Measurements from ENCODE around the gene RPS6KA4.

The RPS6KA4 gene

DNA sequence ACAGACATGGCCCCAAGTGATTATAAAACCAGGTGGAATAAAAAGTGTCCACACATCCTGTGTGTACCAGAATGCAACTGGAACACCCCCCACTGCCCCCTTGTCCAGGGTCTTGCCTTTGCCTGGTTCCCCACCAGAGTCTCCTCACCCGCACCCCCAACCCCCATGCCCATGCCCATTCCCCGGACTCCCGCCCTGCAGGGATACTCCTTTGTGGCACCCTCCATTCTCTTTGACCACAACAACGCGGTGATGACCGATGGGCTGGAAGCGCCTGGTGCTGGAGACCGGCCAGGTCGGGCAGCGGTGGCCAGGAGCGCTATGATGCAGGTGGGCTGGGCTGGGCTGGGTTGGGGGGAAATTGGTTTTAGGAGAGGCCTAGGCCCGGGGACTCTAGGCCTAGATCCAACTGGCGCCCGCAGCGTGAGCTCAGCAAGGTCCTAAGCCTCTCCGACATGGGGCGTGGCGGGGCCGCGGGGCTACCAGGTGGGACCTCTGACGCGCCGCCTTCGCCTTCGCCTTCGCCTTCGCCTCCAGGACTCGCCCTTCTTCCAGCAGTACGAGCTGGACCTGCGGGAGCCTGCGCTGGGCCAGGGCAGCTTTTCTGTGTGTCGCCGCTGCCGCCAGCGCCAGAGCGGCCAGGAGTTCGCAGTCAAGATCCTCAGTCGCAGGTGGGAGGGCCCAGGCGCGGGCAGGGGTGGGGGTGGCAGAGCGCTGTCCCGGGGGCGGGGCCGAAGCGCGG, 9.1 kb downstream of the RPS6KA4 start:
- no peak for DNase-seq (ENCODE audit: low read depth)

DNA sequence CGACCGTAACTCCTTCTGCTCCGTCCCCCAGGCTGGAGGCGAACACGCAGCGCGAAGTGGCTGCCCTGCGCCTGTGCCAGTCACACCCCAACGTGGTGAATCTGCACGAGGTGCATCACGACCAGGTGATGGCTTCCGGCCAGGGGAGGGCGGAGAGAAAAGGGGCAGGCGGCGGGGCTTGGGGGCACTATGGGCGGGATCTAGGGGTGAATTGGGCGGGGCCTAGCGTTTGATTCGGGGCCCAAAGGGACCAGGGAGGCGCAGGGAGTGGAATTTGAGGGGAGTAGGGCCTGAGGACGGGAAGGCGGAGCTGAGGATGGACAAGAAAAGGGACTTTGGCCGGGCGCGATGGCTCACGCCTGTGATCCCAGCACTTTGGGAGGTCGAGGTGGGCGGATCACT, 9.7 kb downstream of the RPS6KA4 start:
- no peak for DNase-seq (ENCODE audit: low read depth)

DNA sequence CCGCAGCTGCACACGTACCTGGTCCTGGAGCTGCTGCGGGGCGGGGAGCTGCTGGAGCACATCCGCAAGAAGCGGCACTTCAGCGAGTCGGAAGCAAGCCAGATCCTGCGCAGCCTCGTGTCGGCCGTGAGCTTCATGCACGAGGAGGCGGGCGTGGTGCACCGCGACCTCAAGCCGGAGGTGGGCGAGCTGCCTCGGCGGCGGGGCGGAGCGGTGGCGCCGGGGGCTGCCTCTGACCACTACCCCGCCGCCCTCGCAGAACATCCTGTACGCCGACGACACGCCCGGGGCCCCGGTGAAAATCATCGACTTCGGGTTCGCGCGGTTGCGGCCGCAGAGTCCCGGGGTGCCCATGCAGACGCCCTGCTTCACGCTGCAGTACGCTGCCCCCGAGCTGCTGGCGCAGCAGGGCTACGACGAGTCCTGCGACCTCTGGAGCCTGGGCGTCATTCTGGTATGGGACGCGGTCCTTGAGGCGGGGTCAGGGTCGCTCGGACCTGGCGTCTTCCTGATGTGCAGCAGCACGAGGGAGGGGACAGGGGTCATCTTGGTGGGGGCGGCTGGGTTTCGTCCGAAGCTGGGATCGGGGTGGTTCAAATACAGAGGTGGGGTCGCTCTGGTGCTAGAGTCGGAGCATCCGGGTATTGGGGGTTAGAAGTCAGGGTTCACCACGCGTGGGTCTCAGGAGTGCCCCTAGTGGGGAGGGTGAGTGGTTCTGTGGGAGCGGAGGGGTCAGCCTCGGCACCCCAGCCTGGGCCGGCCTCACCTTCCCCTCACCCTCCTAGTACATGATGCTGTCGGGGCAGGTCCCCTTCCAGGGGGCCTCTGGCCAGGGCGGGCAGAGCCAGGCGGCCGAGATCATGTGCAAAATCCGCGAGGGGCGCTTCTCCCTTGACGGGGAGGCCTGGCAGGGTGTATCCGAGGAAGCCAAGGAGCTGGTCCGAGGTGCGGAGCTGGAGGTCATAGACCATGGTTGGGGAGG, 10.8 kb downstream of the RPS6KA4 start:
- no peak for DNase-seq (ENCODE audit: low read depth)

DNA sequence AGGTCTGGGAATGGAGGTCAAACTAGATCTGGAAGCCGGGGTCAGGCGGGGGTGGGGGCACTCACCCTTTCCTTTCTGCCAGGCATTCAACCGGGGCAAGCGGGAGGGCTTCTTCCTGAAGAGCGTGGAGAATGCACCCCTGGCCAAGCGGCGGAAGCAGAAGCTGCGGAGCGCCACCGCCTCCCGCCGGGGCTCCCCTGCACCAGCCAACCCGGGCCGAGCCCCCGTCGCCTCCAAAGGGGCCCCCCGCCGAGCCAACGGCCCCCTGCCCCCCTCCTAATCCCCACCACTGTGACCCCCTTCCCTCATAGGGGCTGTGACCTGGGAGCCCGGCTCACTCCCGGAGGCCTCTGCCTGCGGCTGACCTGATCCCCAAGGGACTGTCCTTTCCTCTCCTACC, 12.2 kb downstream of the RPS6KA4 start:
- DNase-seq (ENCODE audit: low read depth), result no peak

DNA sequence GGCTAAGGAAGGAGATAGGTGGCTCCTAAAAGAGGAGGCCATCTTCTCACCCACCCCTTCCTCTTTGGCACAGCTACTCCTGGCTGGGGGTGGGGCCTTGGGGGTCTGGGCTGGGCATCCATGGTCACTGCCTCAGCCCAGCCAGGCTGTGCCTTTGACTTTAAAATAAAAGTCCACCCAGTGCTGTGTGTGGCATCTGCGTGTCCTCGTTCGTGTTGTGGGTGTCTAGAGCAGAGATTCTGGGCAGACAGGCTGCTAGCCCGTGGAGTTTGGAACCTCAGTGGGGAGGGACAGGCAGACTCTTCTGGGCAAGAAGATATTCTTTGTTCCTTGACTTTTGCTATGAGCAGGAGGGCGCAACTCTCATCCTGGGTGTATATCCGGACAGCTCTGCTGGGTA, 13.1 kb downstream of the RPS6KA4 start:
- no peak for DNase-seq (ENCODE audit: low read depth)

DNA sequence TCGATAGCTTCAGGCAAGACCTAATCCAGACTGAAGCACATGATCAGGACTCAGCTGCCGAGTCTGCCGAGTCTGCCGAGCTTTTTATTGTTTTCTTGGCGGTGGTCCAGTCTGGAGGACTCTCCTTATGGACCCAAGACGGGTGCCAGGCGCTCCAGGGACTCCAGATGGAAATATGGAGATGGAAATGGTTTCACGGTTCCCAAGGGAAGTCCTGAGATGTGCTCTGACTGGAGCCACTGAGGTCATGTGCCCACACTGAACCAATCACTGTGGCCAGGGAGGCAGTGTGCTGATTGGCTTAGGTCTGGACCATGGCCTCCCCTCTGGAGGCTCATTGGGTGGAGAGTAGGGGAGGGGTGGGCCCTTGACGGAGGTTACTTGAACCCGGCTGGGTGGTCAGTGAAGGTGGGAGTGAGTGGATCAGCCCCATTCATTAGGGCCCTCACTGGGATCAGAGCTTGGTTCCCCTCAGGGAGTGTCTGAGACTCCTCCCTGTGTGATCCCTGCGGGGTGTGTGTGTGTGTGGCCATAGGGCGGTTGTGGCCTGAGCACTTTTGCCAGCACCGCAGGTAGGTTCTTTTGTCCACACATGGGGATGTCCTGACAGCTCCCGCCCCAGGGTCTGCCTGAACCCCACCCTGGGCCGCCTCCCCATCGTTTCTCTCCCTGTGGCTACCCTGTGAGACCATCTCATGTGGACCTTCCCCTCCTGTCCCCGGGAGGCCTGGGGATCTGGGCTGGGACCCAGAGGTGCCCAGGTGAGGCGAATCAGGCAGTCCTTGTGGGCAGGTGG, 14.0 kb downstream of the RPS6KA4 start:
- DNase-seq (ENCODE audit: low read depth), result no peak

DNA sequence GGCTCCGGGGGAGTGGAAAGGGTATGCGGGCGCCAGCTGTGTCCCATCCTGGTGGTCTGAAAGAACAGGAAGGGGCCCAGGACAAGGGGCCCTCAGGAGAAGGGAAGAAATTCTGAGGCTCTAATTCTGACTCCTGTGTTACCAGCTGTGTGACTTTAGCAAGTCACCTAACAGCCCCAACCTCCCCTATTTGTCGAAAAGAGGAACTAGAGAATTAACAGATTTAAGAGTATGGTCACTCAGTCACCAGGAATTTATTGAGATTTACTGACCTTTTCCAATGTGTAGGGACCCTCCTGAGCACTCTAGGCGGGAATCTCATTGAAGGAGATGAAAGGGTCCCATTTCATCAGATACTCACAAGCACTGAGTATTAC, 14.6 kb downstream of the RPS6KA4 start:
- DNase-seq (ENCODE audit: low read depth), result no peak

DNA sequence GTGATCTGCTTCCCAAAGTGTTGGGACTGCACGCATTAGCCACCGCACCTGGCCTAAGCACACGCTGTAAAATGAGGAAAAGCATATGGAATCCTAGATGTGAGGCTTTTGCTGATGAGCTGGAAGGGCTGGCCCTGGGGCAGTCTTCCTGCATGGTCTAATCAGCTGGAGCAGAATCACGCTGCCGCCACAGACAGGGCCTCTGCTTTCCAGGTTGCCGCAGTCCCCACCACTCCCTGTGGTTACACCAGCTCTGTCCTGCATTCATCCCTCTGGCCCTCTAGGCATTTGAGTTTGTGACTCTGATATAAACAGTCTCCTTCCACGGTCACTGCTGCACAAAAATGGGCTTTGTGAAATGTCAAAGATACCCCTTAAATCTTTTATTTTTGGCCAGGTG, 17.1 kb downstream of the RPS6KA4 start:
- no peak for DNase-seq (ENCODE audit: low read depth)

DNA sequence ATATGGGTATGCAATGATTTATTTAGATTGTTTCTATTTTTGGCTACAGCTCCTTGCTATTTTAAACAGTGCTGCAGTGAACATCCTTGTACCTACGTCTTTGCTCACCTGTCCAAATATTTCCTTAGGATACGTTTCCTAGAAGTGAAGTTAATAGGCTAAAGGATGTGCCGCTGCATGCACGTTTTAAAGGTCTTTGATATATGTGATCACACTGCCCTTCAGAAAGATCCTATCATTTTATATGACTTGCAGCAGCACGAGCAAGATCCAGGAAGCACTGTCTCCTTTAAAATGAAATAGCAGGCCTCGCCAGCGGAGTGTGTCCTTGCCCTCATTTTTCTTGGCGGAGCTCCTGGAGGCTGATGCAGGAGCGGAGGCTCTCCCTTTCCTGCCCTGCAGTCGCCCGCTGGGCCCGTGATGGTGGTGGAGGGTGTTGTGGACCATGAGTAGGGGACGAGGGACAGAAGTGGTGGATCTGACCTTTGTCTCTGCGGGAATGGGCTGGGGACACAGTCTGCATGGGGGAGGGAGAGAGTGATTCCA, 19.4 kb downstream of the RPS6KA4 start:
- no peak for DNase-seq (ENCODE audit: low read depth)

DNA sequence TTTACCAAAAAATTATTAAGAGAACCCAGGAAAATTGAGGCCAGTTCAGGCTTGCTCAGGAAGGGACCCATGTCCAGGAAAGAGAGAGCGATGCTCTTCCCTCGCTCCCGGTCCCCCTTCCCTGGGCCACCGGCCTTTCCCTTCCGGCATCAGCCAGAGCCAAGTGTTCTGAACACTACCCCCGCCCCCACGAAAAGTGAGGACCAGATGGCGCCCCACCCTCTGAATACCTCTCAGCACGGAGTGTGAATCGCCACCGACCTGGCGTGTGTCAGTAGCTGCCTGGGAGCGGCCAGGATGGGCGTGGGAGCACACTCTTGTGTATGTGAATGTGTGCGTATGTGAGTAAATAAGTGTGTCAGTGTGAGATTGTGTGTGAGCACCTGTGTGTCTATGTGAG, 20.2 kb downstream of the RPS6KA4 start:
- DNase-seq (ENCODE audit: low read depth), result no peak

DNA sequence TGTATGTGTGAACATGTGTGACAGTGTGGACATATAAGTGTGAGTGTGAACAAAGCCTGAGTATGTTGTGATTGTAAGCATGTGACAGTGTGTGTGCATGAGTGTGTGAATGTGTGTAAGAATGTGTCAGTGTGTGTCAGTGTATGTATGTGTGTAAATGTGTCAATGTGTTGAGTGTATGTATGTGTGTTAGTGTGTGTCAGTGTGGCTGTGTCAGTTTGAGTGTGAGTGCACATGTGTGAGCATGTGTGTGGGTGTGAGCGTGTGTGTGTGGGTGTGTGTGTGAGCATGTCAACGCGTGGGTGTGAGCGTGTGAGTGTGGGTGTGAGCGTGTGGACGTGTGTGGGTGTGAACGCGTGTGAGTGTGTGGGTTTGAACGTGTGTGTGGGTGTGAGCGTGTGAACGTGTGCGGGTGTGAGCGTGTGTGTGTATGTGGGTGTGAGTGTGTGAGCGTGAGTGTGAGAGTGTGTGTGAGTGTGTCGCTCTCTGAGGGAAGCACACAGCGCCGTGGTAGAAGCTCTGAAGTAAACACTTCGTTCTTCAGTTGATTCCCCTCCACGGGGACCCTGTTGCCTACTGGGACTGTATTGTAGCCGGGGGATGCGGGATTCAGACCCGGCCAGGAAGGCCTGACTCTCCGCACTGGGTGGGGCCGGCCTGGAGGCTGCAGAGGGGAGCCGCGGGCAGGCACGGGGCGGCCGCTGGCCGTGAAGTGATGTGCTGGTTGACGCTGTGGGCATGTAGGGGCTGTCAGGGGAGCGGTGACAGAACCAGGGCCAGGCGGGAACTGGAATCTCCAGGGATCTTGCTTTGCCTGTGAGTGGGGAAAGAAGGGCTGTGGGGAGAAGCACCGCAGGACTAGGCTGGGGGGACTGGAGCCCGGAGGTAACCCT, 21.1 kb downstream of the RPS6KA4 start:
- no peak for DNase-seq (ENCODE audit: low read depth)

DNA sequence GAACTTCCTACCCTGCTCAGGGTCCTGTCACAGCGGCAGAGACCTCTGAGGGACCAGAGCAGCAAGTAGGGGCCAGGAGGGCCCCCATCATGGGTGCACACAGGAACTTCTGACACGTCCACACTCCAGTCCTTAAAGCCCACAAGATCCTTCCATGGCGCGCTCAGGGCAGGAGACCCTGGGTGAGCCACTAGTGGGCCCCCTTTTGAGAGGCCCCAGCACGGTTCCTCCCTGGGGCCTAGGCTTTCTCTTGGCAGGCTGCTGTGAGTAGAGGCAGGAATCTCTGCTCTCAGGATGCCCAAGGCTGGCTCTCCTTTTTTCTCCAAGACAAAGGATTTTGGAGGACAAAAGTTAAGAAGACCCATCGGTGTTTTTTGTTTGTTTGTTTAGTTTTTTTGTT, 22.4 kb downstream of the RPS6KA4 start:
- DNase-seq (ENCODE audit: low read depth), result no peak

DNA sequence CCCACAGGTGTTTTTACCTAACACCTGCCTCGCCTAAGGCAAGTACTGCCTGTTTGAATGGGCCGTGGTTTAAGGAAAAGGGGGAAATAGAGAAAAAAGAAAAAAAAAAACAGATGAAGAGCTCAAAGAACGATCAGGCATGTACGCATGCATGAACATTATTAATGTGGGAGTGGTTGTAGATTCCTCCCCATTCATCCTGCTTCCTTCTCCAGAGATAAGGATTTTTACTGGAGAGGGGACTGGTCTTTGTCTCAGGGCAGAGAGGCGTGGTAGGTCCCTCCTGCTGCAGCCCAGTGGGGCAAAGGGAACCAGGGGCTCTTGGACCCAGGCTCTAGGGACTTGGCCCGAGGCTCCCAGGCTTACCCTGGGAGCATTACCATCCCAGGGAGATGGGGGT, 23.1 kb downstream of the RPS6KA4 start:
- no peak for DNase-seq (ENCODE audit: low read depth)

DNA sequence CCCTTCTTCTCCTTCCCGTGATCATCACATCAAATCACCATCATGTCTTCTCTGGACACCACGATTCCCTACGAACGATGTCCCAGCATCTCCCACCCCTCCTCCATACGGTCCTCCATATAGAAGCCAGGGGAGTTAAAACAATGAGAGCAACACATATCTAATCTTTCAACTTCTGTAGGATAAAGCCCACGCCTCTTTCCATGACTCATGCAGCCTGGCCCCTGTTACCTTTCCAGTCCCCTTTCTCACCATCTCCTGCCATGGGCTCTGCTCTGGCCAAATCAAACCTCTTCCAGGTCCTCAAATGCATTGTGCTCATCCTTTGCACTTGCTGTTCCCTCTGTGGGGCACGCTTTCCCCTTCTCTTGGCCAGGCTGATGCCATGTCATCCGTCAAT, 23.6 kb downstream of the RPS6KA4 start:
- DNase-seq (ENCODE audit: low read depth), result no peak

DNA sequence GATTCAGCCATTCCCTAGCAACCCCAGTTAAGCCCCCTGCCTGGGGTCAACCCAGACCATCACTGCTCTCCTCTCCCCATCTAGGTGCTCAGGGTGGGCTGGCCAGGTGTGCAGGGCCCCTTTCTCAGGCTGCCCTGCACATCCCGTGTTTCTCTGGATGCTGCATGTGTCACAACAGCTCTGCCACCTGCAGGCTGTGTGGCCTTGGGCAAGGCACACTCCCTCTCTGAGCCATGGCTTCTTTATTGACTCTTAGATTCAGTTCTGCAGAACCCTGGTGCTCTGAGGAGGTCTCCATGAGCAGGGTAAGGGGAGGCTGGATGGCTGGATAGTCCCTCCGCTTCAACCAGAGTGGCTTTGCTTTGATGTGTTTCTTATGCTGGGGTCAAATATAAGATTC, 24.6 kb downstream of the RPS6KA4 start:
- no peak for DNase-seq (ENCODE audit: low read depth)

DNA sequence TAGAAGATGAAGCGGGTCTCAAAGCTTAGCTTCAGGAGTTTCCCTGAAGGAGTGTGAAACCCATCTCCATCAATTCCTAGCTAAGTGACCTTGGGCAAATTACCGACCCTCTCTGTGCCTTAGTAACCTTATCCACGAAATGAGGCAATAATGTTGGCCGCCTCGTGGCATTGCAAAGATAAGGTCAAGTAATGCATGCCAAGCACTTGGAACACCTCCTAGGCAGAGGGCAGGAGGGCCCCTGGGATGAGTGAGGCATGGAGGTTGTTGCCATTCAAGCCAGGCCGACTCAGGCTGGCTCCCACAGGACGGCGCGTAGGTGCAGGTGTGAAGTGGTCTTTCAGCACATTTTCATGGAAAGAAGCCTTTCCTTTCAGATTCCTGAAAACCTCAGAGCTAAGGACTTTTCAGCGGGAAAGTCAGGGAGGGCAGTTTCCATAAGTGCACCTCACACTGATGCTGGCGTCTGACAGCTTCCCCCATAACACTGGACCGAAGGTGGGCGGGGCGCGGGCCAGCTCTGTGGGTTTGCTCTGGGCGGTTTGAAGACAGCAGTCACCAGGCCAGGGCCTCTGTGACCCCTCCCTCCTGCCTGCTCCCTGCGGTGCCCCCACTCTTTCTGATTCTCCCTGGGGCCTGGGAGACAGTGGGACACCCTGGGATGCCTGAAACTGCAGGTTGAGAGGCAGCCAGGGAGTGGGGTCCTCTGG, 25.2 kb downstream of the RPS6KA4 start:
- DNase-seq (ENCODE audit: low read depth), result no peak

DNA sequence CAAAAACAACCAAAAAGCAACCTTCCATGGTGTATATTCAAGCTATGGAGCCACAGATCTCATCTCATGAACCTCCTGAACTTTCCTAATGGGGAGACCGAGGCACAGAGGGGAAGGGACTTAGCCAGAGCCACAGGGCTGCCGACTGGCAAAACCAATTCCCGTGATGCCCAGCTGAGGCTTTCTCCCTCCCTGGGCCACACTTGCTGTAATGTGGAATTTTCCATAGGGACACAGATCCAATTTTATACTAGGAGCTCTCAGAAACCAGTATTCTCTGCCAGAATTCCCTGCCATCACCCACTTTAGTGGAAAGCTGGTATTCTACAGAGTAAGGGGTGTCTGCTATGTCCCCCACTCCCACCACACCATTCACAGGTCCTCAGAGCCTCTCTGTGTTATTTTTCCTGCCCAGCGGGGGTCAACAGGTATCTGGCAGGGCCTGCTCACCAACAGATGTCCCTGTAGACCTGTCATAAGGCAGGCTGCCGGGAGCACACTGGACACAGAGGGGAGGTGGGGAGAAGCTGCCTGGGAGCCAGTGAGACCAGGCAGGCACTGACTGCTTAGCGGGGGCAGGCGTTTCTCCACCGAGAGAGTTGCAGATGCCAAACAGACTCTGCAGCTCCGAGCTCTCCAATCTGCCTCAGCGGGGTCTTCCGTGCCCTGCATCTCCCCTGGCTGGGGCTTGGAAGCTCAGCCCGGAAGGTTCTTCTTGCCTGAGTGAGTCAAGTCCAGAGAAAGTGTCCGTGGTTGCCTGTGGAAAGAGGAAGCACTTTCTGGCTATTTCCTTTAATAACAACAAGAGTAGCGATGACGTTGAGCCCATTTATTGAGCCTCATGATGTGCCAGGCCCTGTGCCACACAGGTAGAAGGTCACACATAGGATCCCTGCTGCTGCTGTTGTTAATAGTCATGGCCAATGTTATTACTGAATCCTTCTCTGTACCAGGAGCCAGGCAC, 26.3 kb downstream of the RPS6KA4 start:
- DNase-seq (ENCODE audit: low read depth), result no peak

DNA sequence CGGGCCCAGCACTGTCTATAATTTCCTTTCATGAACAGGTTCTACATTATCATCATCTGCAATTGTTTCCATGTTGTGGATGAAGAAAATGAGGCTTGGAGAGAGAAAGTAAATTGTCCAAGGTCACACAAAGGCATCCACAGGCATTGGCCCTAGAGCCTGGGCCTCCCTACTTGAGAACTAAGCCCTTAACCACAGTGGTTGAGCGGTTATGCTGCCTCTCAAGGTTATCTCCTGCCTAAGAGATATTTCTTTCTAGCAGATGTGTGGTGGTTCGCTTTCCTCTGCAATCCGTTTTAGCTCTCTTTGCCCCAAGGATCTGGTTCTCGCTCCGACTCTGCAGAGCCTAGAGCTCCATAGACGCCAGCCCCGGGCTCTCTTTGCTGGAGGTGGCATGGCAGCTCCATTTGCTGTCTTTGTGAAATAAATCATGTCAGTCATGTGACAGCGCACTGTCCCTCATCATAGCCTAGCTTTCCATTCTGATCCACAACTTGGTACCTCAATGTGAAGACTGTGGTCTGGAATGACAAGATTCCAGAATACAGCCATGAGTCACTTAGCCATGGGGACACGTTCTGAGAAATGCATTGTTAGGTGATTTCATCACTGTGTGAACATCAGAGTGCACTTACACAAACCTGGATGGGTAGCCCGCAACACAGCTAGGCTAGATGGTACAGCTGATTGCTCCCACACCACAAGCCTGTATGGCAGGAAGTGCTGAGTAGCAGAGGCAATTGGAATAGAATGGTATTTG, 27.2 kb downstream of the RPS6KA4 start:
- DNase-seq (ENCODE audit: low read depth), result no peak

DNA sequence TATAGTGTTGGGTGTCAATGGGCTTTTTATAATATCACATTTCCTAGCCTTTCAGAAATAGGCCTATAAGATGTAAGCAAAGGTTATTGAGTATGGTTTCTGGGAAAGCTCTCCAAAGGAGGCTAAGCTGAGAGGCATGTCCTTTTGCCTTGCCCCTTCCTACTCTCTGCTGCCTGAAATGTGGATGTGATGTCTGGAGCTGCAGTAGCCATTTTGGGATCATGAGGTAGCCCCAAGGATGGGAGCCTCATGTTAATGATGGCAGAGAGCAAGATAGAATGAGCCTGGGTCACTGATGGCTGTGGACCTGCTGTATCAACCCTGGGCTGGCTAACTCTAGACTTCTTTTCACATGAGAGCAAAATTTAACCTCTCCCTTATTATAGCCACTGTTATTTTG, 29.0 kb downstream of the RPS6KA4 start:
- DNase-seq (ENCODE audit: low read depth), result no peak

Data from stimulated activated CD8-positive, alpha-beta memory T cell treated with anti-CD3 and anti-CD28 coated beads, Interleukin-7, amount 100 ng/mL, for 24 hours (primary cell).